DMS 273 treated with DMSO at 0.1 percent for 48 hours (cell line): Measurements from ENCODE around the gene WIPI1.
A peak's percentile ranks its signal among the peaks of the same experiment; 100 is the strongest.
"Not testable (repeated sequence)": the region's sequence is repeated elsewhere in the genome, so short reads cannot be mapped to it uniquely, and the experiment has no call there.

Source experiments
- DNase-seq: peaks from one replicate; lab custom pipeline; 2025; lab: John Stamatoyannopoulos, UW

The WIPI1 gene

DNA sequence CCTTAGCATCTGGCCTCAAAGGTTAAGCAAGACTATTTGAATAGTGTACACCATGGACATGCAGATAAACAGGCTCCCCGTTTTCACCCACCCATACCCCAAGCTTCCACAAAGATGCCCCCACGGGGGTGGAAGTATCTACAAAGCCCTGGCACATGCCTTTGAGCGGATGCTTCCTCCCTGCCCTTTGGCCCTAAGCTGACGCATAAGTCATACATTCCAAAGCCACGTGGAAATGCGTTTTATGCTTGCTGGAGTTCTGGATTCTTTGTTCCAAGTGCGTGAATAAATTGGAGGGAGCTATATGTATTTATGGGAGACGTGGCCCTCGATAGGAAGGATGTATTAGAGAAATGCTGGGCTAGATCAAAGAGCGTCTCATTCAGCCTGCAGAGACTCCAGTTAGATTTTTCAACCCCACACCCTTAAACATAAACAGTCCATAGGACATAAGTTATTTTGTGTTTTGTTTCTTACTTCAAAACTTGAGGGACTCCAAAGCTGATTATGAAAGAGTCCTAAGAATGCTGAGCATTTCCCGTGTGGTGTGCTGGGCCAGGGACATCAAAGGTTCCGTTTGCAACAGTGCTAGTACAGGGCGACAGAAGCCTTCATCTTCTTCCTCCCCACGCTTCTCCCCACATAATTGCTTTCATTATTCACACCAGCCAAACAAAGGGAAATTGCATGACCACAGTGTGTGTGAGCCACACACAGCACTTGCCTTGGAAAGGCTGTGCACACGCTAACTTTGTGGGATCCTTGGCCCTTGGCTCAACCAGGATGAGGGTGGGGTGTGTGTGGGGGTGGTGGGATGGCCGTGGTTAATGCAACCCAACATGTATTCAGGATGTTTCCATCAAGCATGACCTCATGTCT is 73.6 kb downstream of the WIPI1 start:
- DNase-seq = no peak

DNA sequence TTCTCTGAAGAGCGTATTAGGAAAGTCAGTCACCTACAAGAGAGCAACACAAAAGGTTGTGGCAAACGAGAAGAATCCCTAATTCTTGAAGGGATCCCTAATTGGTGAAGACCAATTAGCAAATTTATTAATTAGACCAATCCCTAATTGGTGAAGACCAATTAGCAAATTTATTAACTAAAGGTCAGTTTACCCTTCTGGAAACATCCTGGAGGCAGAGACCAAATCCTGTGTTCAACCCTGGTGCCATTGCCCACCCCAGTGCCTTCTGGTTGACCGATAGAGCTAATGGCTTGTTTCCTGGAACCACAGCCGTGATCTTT is 74.2 kb downstream of the WIPI1 start:
- DNase-seq = no peak

DNA sequence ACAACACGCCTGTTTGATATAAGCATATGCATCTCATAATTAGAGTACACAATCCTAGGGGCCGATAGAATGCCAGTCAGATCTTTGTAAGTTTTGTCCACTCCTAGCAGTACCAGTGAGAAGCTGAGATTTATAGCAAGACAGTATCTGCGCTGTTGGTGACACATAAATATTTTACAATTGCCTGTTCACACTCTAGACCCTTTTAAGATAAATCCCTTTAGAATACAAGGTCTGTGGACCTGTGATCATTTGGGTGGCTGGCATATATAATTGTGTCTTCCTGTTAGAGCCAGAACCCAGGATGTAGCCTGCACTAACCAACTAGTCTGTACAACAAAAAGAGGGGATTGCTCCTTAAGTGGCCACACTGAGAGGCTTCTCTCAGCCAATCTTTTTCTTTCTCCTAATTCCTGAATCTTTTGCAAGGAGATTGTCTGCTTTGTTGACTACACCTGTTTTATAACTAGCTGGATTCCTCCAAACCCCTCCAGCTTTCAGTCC is 74.7 kb downstream of the WIPI1 start:
- DNase-seq = no peak

DNA sequence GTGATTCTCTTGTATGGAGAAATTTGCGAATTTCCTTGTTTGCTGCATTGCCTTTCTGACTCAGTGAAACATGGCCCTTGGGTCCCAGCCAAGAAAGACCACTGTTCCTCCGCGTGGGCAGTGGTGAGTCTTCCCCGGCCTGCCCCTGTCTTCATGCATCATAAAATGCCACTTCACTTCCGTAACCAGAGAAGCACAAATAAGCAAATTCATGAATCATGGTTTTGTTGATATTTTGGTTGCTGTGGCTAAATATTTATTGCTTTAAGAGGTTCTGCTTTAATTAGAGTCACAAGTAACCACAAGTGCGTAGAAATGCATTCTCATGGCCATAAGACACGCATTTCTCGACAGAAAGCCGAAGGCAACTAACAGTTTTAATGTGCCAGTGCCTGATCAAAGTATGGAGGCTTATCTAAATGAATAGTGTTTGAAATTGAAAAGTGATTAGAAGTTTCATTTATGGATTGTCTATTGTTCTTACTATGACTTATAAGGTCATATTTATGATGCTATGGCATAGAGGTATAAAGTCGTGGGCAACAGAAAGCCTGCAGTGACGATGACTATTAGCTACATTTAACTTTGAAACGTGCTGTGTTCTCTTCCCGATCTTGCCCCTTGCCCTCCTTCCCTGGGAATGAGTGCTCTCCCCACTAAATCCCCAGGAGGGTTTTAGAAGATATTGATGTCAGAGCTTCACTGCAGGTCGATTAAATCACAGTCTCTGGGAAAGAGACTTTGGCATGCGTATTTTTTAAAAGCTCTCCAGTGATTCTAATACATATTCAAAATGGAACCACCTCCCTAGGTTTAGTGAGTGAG is 76.0 kb downstream of the WIPI1 start:
- no peak for DNase-seq

DNA sequence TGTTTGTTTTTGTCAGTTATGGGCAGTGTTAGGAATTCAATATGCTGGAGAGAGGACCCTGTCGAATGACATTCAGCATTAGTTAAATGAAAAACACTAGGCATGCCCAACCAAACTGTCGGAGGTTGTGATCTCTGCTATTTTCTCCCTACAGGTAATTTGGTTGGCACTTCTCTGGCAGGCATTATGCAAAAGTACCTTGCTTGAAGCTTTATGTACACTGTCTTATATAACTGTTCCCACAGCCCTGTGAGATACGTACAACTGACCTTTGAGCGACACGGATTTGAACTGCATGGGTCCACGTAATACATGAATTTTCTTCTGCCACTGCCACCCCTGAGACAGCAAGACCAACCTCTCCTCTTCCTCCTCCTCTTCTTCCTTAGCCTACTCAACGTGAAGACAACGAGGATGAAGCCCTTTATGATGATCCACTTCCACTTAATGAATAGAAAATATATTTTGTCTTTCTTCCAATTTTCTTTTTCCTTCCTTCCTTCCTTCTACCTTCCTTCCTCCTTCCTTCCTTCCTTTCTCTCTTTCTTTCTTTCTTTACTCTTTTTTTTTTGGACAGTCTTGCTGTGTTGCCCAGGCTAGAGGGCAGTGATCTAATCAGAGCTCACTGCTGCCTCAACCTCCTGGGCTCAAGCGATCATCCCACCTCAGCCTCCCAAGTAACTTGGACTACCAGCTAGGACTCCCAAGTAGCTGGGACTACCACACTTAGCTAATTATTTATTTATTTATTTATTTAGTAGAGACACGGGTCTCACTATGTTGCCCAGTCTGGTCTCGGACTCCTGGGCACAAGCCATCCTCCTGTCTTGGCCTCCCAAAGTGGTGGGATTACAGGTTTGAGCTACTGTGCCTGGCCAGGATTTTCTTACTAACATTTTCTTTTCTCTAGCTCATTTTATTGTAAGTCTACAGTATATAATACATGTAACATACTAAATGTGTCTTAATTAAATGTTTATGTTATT is 77.3 kb downstream of the WIPI1 start:
- no peak for DNase-seq

DNA sequence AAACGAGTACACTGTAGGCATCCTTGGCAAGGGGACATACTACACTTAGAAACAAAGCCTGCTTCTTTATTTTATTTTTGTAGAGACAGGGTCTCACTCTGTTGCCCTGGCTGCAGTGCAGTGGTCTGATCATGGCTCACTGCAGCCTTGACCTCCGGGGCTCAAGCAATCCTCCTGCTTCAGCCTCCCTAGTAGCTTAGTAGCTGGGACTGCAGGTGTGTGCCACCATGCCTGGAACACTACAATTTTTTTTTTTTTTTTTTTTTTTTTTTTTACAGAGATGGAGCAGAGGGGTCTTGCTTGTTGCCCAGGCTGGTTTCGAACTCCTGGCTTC is 78.2 kb downstream of the WIPI1 start:
- DNase-seq = no peak

DNA sequence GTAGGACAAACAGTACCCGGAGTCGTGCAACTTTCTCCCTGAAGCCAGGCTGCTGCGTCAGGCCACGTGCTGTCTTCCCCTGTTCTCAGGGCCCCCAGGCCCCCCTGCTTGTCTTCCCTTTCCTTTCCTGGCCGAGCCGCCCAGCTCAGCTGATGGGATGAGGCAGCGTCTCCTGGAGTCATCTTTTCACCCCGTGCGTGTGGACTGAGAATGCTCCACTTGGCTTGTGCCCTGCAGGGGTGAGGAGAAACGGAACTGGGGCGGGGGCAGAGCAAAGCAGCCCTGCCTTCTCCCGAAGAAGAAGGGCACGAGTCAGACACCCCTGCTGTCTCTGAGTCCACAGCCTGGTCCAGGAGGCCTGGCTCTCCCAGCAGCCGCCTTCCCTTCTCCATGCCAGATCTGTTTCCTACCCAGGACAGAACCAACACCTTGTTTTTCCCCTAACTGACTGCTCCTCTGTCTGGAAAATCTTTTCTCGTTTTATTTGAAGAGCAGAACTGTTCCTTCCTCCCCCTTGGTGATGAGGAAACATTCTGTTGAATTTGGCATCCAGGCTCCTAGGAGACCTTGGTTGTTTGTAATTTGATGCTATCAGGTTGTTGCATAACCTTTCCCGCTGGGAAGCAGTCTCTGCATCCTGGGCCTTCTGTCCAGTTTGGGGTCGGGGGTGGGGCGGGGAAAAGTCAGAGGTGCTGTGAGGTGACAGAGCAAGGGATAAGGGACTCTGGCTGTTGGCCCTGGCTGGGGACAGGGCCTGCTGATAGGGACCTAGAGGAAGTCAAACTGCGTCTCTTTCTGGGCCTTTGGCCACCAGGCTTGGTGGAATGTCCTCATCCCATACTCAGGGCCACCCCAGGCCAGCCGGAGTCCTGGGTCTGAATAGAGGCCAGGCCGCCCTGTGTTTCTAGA is 78.8 kb downstream of the WIPI1 start:
- peak; percentile 74 for DNase-seq

DNA sequence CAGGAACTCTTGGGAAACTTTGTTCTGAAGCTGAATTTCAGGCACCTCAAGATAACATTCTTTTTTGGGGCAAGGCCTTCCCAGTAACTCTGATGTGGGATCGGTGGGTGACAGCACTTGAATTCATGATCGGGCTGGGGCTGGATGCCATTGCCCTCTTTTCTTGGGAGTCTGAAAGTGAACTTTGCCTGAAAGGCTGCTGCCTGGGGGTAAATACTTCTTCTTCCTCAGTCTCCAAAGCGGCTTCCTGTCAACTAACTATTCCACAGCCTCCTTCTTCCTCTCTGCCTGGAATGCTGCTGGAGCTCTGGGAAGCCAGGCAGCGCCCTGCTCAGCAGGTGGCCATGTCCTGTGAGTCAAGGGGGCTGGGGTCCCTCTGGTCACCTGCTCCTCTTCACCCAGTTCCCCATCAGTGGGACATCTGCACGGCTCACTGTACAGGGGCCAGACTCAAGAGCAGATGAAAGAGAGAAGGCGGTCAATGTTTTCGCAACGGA is 79.5 kb downstream of the WIPI1 start:
- no peak for DNase-seq

DNA sequence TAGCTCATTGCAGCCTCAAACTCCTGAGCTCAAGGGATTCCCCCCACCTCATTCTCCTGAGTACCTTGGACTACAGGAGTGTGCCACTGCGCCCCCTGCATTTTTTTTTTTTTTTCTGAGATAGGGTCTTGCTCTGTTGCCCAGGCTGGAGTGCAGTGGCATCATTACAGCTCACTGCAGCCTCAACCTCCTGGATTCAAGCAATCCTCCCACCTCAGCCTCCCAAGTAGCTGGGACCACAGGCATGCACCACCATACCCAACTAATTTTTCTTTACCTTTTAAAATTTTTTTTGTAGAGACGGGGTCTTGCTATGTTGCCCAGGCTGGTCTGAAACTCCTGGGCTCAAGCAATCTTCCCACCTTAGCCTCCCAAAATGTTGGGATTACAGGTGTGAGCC is 81.1 kb downstream of the WIPI1 start:
- not testable (repeated sequence) for DNase-seq

DNA sequence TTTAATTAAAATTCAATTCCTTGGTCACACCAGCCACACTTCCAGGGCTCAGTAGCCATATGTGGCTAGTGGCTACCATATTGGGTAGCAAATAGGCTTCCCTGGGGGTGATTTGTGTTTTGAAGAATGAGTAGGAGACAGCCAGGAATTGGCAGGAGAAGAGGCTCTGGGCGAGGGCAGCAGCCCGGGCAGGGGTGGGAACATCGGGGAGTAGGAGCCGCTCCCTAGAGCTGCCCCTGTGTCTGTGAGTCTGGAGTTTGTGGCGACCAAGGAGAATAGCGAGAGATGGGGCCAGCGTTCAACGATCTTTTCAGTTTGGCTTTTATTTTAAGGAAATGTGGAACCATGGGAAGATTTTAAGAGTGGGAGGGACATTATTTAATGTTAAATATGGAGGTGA is 81.7 kb downstream of the WIPI1 start:
- DNase-seq = no peak
